HG02981 (cell line): ENCODE measurements around the gene SERGEF.
A peak's percentile ranks its signal among the peaks of the same experiment; 100 is the strongest.

Source experiments
- ATAC-seq: cut with Tn5 transposase; IDR thresholded peaks from one replicate; pipeline ENCODE4 v1.9.1; 2021; ENCODE audit warnings: mild to moderate bottlenecking, moderate library complexity; ENCODE audit not compliant: unreplicated experiment

The SERGEF gene

DNA sequence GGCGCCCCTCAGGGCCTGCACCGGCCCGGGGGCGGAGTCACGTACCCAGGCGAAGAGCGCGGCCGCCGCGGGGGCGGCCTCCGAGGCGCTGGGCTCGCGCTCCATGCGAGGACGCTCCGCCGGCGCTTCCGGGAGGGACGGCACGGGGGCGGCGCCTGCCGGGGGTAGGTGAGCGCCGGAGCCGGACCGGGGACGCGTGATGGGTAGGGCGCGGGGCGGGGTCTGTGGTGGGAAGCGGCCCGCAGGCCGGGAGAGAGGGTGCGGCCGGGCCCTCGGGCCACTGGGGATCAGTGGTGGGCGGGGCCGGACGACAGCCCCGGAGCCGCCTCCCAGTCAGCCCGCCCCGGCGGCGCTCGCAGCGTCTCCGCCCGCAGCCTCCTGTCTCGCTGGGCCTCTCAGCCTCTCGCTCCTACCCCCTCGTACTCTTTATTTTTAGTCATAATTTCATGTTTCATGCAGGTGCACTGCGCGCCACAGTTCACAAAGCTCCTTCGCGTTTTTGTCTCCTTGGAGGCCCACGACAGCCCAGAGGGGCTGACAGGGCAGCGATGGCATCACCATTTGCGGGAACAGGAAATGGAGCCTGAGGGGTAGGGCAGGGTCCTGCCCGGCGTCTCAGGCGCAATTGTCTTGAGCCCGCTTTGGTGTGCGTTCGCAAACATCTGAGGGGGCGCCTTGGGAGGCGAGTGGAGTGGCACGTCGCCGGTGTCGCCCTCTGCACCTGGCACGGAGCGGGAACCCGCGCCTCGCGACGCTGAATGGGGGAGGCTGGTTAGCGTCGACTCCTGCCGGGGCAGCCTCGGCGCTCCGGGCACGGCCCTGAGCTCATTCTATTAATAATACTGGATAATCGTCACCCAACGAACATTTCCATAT lies at the start of gene SERGEF:
SERGEF (minus strand) TSS at position 142 of the 876 bp plus-strand sequence; CDS start at position 105, 37 bp downstream.
- peak; percentile 91 for ATAC-seq

DNA sequence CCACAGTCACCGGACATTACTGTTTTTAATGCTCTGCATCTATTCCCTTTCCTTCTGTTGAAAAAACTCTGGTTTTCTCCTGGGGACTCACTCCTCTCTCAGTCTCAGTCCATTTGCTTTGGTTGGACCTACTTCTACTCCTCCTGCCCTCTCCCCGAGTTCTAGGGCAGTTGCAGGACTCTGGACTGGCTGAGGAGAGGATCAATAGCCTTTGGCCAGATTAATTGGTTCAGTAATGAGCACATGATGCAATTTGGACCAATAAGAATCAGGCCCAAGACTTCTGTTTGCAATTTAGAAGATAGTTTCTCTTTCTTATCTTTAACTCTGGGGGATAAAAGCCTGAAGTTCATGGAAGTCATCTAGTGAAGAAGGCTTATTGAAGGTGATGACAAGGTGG lies 48.5 kb upstream of the SERGEF start:
- no peak for ATAC-seq

DNA sequence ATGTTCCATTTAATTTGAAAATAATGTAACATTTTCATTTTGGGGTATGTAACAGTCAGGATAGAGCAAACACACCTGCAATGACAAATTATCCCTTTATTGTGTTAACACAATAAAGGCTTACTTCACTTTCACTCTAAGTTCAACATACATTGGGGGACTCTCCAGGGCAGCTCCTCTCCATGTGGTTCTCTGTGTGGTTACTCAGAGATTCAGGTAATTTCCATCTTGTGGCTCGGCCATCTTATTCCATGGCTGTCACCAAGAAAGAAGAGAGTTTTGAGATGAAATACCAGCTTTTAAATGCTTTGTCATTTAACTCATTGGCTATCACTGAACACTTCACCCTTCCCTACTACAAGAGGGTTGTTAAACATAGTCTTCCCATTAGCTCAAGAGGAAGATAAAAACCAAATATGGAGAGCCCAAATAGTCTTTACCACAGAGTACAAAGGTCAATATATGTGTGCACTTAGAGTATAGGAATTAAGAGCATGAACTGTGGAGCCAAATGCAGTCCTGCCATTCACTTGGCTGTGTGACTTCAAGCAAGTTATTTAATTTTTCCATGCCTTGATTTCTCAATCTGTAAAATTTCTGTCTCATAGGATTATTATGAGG lies 43.8 kb upstream of the SERGEF start:
- ATAC-seq: no peak

DNA sequence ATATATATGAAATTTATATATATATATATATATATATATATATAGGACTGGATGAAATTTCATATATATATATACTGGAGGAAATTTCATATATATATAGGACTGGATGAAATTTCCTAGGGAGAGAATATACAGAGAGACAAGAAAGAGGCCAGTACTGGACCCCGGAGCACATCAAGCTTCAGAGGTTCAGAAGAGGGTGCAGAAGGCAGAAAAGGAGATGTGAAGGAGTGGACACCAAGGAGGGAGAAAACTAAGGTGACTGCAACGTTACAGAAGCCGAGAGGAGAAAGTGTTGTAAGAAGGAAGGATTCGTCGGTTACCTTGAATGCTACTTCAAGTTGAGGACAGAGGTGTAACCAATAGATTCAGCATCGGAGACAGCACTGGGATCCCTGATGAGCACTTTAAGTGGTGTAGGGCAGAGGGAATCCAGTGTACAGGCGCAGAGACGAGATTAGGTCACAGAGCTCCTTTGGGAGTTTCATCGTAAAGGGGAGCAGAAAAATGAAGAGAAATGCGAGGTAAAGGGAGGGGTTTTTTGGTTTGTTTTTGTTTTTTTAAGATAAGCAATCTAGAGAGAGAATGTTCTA lies 41.8 kb upstream of the SERGEF start:
- no peak for ATAC-seq

DNA sequence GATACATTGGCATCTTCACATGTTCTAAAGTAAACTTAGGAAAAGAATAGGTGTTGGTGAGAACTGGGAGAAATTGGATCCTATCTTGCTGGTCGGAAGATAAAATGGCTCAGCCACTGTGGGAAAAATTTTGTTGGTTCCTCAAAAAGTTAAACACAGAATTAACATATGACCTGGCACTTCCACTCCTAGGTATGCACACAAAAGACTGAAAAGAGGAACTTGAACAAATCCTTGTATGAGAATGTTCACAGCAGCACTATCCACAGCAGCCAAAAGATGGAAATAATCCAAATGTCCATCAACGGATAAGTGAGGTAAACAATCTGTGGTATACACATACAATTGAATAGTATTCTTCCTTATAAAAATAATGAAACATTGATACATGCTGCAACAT lies 38.0 kb upstream of the SERGEF start:
- ATAC-seq: no peak

DNA sequence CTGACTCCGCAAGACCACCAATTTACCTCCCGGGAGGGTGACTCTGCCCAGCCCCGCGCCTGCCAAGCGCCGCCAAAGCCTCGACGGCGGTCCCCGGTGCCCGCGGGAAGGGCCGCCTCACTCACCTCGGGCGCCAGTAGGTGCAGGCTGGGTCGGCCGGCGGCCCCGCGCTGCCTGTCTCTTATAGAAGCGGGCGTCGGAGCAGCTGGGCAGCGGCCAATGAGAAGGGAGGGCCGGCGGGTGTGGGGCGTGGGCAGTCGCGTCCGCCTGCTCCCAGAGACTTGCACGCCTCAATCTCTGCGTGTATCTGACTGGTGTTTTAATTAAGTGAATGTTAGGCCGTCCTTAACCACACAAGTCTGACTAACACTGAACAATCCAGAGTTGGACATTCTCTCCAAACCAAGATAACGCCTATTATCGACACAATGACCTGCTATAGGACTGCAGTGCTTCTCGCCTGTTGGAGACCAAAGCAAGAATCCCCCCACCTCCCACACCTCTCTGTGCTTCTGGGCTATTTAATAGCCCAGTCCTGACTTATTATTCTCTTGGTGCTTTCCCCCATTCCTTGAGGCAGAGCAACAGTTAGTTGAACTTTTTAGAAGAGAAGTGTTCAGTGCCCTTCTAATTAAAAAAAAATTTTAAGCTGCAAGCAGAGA lies 33.4 kb upstream of the SERGEF start, which contains the start of gene TPH1:
TPH1 (minus strand) TSS at position 154 of the 662 bp plus-strand sequence. CDS start 5,507 bp downstream, outside the sequence.
- ATAC-seq: no peak

DNA sequence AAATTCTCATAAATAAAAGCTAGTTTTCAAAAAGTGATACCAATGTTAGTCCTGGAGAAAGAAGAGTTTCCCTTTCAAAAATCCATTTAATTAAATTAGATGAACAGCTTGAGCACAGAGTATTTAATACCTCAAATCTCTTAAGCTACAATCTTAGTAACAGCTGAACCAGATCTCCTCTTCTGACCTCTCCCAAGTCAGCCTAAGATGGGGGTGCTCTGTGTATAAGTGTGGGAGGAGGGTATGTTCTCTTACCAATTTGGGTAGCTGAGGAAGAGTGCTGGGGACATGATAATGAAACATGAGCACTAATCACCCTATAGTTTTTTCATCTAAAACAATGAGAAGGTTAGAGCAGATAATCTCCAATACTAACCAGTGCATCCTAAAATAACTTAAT lies 23.6 kb upstream of the SERGEF start:
- ATAC-seq: no peak

DNA sequence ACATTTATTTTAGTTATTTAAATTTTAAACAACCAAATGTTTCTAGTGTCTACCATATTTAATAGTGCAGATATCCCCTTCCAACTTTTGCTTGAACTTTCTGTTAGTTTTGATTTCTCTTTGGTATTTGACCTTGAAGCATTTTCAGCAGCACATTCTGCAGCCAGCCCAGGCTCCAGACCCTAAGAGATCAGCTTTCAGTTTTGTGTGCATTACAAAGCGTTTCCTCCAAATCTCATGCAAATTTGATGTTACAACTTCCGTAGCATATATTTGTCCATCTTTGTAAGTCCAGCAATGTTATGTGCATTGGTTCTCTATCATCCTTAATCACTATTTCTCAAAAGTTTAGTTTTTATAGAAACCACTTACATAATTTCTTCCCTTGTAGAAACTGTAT lies 14.6 kb upstream of the SERGEF start:
- ATAC-seq: no peak

DNA sequence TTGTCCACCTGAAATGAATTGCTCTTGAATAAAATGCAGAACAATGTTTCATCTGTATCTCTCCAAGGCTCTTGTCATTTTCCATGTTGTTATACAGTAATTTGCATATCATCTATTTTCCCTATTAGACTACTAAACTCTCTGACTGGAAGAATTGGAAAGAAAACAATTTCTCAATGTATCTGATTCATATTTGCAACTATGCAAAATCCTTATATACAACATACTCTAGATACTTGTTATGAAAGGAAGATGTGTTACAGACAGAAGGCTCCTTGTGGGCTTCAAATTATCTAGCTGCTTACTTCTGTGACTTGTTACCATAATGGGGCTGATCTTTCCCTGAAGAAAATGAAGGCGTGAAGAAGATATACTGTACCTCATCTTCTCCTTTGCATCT lies 9.6 kb upstream of the SERGEF start:
- ATAC-seq: no peak

DNA sequence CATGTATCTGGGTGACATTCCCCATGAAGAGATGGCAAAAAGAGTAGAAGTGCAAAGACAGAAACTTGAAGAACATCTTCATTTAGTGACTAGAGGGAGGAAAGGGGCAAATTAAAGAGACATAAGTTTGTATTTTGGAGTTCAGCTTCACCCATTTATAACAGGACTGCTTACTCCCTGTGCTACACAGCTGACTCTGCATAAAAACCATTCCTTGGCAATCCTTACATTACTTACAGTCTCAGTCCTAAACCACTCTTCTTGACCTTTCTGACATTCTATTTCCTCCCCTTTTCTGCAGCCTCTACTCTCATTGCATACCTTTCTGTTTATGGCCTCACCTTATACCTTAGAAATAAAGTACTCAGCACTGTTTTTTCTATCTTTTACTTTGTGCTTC lies 6.8 kb upstream of the SERGEF start:
- no peak for ATAC-seq

DNA sequence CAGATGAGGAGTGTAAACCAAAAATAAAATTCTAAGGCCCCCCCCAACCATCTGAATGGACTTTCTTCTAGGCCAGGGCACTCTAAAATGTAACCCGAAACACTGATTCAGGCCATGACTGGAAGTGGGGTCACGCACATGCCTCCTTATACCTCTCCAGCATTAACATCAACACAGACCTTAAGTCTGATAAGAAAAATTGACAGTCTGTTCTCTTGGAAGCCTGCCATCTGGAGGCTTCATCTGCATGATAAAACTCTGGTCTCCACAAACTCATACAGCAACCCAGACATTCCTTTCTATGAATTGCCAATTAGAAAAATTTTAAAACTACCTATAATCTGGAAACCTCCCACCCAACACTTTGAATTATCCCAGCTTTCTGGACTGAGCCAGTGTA lies 3.9 kb upstream of the SERGEF start:
- ATAC-seq: no peak

DNA sequence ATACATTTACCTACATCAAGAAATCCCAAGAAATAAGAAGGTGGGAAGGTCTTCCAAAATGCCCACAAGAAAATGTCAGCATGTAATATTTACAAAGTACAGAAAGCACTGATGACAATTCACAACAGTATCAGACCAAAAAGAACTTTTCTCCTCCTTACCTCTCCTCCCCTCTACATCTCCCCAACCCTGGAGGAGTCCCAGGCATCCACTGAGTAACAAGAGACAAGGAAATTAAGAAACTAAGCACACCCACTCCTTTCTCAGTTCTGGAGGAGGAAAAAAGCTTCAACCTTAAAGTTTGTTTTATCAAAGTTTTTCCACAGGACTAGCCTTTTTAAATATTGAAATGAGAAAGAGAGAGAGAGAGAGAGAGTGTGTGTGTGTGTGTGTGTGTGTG lies 2.0 kb upstream of the SERGEF start:
- ATAC-seq: no peak

DNA sequence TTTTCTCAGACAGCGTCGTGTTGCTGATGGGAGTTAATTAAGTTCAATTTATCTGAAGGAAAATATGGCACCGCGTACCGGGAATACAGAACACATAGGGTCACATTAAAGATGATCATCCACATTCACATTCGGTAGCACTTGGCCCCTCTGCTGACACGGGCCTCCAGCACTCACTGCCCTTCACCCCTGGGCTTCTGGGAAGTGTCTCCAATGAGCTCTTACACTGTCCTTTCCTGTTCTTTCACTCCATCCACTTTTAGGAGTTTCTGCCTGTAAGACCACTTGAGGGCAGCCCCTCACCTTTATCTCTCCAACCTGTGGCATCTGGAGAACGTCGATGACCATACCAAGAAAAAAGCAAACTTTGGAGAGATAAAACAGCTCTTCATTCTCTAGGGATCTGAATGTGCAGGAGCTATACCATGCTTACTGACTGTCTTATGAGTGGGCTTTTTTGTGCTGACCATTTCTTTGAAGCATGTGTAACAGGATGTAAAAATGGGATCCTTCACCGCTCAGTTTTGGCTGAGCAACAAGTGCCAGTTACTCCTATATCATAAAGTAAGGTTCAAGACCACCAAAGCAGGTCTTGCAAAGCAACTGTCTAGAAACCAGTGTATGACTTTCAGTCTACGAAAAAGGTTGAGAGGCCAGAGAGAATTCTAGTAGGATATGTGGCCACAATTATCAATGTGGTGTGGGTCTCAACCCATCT lies 1.1 kb upstream of the SERGEF start:
- no peak for ATAC-seq

DNA sequence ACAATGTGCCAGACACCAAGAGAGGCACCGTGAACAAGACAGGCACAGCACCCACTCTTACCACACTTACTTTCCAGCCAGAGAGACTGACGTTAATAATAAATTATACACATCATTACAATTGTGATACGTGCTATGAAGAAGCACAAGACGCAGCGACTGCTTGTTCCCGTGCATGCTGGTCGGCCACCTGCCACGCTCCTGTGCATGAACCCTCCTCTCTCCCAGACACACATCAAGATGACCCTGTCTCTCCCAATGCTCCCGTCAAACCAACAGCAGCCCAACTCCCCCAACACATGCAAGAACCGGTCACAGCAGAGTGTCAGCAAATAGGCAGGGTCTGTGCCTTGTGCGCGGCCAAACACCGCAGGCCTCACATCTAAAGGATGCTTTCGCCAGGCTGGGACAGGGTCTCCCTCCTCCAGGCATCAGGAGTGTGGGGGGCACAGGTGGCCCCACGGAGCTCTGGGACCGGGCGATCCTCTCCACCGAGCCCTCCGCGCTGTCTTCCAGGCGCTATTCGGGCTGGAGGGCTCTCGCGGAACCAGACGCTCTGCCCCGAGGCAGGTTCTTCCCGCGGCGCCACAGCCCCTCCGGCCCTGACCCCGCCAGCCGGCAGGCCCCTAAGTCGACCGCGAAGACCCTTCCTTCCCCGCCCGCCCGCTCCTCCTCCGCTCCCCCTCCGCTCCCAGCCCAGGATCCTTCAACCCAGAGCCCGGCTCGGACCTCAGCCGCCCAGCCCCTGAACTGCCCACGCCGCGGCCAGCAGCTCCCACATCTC lies 533 bp downstream of the SERGEF start:
- no peak for ATAC-seq

DNA sequence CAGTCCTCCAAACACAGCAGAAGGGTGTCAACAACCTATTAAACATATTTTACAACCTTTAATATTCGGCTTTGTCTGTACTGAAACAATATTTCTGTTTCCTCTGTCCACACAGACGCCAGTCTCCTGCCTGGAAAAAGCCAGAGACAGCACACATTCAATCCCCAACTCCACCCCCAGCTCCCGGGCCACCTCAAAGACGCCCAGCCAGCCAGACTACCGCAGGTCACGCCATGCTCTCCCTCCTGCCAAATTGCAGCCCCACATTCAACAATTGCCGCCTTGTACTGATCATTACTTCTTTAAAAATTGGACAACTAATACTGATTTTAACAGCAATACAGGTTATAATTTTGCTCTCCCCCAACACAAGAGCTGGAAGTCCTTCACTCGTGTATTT lies 1.2 kb downstream of the SERGEF start:
- no peak for ATAC-seq

DNA sequence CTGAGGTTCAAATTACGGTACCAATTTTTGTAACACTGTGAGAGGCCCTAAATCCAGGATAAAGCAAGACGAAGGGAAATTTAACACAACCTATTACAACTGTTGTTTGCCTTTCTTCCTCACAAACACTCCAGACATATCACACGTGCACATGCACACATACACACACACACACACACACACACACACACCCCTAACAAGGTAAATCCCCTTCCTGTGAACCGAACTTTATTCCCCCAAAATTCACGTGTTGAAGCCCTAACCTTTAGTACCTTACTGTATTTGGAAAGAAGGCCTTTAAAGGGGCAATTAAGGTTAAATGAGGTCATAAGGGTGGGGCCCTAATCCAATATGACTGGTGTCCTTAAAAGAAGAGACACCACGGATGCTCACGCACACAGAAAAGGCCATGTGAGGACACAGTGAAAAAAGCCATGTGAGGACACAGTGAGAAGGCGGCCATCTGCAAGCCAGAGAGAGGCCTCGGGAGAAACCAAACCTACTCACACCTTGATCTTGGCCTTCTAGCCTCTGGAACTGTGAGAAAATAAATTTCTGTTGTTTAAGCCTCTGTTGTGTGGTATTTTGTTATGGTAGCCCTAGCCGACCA lies 1.8 kb downstream of the SERGEF start:
- ATAC-seq: no peak

DNA sequence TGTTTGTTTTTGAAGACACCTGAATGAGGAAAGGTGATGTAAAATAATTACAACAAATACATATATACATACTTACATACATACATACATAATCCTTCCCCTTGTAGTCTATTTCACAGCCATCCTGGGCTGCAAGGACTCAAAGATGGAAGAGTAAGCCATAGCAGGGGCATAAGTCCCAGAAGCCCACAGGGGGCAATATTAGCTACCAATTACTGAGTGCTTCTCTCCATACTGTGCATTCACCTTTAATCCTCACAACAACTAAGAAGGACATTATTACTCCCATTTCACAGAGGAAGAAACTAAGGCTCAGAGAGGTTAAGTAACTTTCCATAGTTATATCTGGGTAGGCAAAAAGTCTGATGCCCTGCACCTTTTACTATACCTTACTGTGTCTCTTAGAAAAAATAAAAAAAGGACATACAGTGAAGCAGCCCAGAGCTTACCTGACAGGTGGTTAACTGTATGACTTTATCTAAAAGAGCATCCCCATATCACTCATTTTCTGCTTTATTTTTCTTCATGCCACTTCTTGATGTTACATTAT lies 2.7 kb downstream of the SERGEF start:
- no peak for ATAC-seq

DNA sequence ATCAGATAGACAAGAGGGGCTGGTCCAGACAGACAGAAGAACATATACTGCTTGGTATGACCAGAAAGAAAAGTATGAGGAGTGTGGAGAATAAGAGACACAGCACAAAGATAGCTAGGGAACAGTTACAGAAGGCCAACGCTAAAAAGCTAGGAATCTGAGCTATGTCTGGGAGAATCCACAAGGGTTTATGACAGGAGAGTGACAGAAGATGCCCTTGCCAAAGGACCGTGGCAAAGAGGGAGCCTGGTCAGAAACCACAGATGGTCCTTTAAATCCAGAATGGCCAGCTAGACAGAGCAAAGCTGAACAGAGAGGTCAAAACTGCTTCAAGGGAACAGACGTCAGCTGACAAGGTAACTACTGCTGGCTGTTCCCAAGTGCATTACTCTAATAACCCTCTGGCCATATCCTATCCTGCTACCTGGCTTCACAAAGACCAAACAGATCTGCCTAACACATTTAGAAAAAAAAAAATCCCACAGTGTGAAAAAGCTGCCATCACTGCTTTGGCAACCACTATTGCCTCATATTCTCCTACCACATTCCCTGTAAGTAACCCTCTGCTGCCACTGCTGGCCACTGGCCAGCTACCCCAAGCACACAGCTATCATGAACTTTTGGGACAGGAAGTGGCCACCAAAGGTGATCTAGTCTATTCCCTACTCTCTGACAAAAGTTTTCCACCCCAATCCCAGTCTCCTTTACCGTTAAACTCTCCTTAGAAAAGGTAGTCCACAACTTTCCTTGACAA lies 7.3 kb downstream of the SERGEF start:
- ATAC-seq: no peak

DNA sequence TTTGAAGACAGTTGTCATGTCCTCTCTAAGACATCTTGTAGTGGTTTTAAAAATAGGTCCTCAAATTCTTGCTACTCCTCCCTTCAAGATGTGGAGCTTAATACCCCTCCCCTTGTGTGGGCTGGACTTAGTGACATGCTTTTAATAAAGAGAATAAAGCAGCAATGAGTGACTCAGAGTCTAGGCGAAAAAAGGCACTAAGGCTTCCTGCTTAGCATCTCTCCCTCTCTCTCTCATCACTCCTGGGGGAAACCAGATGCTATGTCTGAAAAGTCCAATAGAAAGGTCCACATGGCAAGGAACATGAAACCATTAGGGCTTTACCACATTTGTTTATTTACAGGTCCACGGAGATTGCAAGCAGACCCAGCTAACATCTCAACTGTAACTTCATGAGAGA lies 11.7 kb downstream of the SERGEF start:
- ATAC-seq: no peak
